K562 (cell line): ENCODE measurements around the gene SCN1B. TPM values are rescaled to one million over a fixed set of nuclear protein-coding genes. Genes with fewer than 3 reads are reported as not detected.

Source experiments
- ATAC-seq: fragments of 200-7000 bp; cut with Tn5 transposase; 3 replicates; pipeline ENCODE4 v1.9.1; 2020; ENCODE audit warnings: moderate library complexity
- BruUV-seq: library from RNA; stranded (reverse); fragments of 400-500 nt; replicated peaks from 2 replicates; lab custom pipeline; 2021; lab: Mats Ljungman, UMichigan
- CTCF ChIA-PET: fragments of 300-600 bp; formaldehyde crosslinking; extraction: SDS; loops from one replicate; lab custom pipeline; 2021; ENCODE audit warnings: low intra/inter-chr PET ratio; lab: Yijun Ruan, JAX
- POLR2A ChIA-PET: fragments of 300-600, 350-650 bp; sonication (Branson Sonifier 250); formaldehyde crosslinking; extraction: SDS; loops from one replicate; lab custom pipeline; 2021; ENCODE audit warnings: antibody characterized with exemption, inconsistent platforms; lab: Yijun Ruan, JAX
- DNase-seq, 4 experiments: peaks; one replicate each; pipeline versions ENCODE4 v3.0.0 to v3.0.0-alpha.2; 2011 to 2018; ENCODE audit warnings: low spot score in 3 of 4, mixed read lengths in 3 of 4; ENCODE audit errors: extremely low read depth in 1 of 4
- FAIRE-seq: peaks from 2 replicates; lab custom pipeline; 2011; peaks lifted over from hg19 to GRCh38; lab: Jason Lieb, UNC
- H2AFZ ChIP-seq: 2 replicates; pipeline ENCODE4 v1.6.0; 2011; ENCODE audit warnings: low read depth, low read length, control low read depth, inconsistent platforms
- H3K27ac ChIP-seq: fragments of 200-600 bp; 3 replicates; pipeline ENCODE4 v1.8.0; 2011; ENCODE audit warnings: low read depth, mild to moderate bottlenecking, control low read depth, inconsistent platforms, low read length, moderate library complexity, mixed read lengths; ENCODE audit errors: extremely low read depth
- H3K27me3 ChIP-seq, 2 experiments: fragments of 300-600 bp in 1 of 2; 2 replicates in 1 of 2; 3 replicates in 1 of 2; pipeline versions ENCODE4 v1.6.0 to v1.8.0; 2011; ENCODE audit warnings: inconsistent platforms in 2 of 2, low read length in 2 of 2, mild to moderate bottlenecking in 1 of 2, mixed read lengths in 1 of 2, moderate library complexity in 1 of 2; ENCODE audit not compliant: control insufficient read depth in 2 of 2, insufficient read depth in 2 of 2
- H3K36me3 ChIP-seq: fragments of 300-600 bp; 3 replicates; pipeline ENCODE4 v1.8.0; 2011; ENCODE audit warnings: mild to moderate bottlenecking, low read length, inconsistent platforms; ENCODE audit not compliant: control insufficient read depth, insufficient read depth
- H3K4me1 ChIP-seq, 2 experiments: fragments of 200-600 bp in 1 of 2; replicated peaks in 1 of 2; 2 replicates in 1 of 2; 3 replicates in 1 of 2; pipeline versions ENCODE4 v1.5.1 to v1.8.0; 2011; ENCODE audit warnings: inconsistent platforms in 2 of 2, low read length in 2 of 2, mild to moderate bottlenecking in 1 of 2, mixed read lengths in 1 of 2, moderate library complexity in 1 of 2; ENCODE audit not compliant: control insufficient read depth in 2 of 2, insufficient read depth in 2 of 2
- H3K4me2 ChIP-seq: 2 replicates; pipeline ENCODE4 v1.6.1; 2011; ENCODE audit warnings: low read length, control low read depth, inconsistent platforms, mixed read lengths; ENCODE audit not compliant: insufficient read depth
- H3K4me3 ChIP-seq: fragments of 200-600 bp; sonication (generic), shearing (Covaris generic); 2 replicates; pipeline ENCODE4 v1.5.1; 2016; ENCODE audit warnings: control low read depth, inconsistent platforms
- H3K79me2 ChIP-seq: fragments of 200-600 bp; 3 replicates; pipeline ENCODE4 v1.8.0; 2011; ENCODE audit warnings: low read length, inconsistent platforms; ENCODE audit not compliant: control insufficient read depth, insufficient read depth
- H3K9ac ChIP-seq, 2 experiments: 2 replicates each; pipeline versions ENCODE4 v1.6.0 to v1.6.1; 2011; ENCODE audit warnings: low read depth in 2 of 2, low read length in 2 of 2, control low read depth in 1 of 2, inconsistent platforms in 1 of 2, mild to moderate bottlenecking in 1 of 2, mixed read lengths in 1 of 2; ENCODE audit not compliant: insufficient read depth in 1 of 2
- H3K9me1 ChIP-seq: one replicate; pipeline ENCODE4 v1.6.0; 2011; ENCODE audit warnings: inconsistent platforms, mild to moderate bottlenecking, low read length, moderate library complexity; ENCODE audit not compliant: control insufficient read depth, insufficient read depth
- H3K9me3 ChIP-seq: replicated peaks from 2 replicates; pipeline ENCODE4 v1.5.1; 2011; ENCODE audit warnings: low read depth, low read length, inconsistent platforms; ENCODE audit not compliant: control insufficient read depth, insufficient read depth
- H4K20me1 ChIP-seq: replicated peaks from 2 replicates; pipeline ENCODE4 v1.6.1; 2011; ENCODE audit warnings: low read length, inconsistent platforms, mixed read lengths; ENCODE audit not compliant: control insufficient read depth, insufficient read depth
- BDP1 ChIP-seq: IDR thresholded peaks from 3 replicates; pipeline ENCODE4 v1.6.1; 2011; ENCODE audit not compliant: insufficient read length, insufficient read depth
- CEBPB ChIP-seq: fragments of 450-650 bp; IDR thresholded peaks from 2 replicates; pipeline ENCODE4 v1.6.1; 2016; ENCODE audit warnings: missing genetic modification characterization, missing compliant biosample characterization
- FOS ChIP-seq: IDR thresholded peaks from 3 replicates; pipeline ENCODE4 v1.6.1; 2011; ENCODE audit not compliant: insufficient read length; ENCODE audit errors: extremely low read depth
- FOXA1 ChIP-seq: fragments of 450-650 bp; IDR thresholded peaks from 2 replicates; pipeline ENCODE4 v1.6.1; 2016; ENCODE audit warnings: mild to moderate bottlenecking, borderline replicate concordance
- FOXJ3 ChIP-seq: sonication (generic); formaldehyde crosslinking; IDR thresholded peaks from 2 replicates; pipeline ENCODE4 v1.4.0; 2020; ENCODE audit warnings: mild to moderate bottlenecking, missing genetic modification reagents
- SLC30A9 ChIP-seq: fragments of 250-450 bp; sonication (Bioruptor Pico); IDR thresholded peaks from 2 replicates; pipeline ENCODE4 v1.8.0; 2022; ENCODE audit warnings: mild to moderate bottlenecking, moderate library complexity
- SMARCB1 ChIP-seq: IDR thresholded peaks from 2 replicates; pipeline ENCODE4 v1.6.1; 2011; ENCODE audit warnings: improper control_type of control experiment, low read depth; ENCODE audit not compliant: insufficient read length
- SMC3 ChIP-seq: conservative IDR thresholded peaks from 2 replicates; pipeline ENCODE4 v1.6.1; 2011; ENCODE audit warnings: low read depth, low read length, improper control_type of control experiment; ENCODE audit not compliant: insufficient read depth
- TBP ChIP-seq: optimal IDR thresholded peaks from 2 replicates; pipeline ENCODE3; 2011; ENCODE audit warnings: low read depth, low read length, improper control_type of control experiment
- TRIM28 ChIP-seq: fragments of 450-650 bp; IDR thresholded peaks from 2 replicates; pipeline ENCODE4 v1.6.1; 2017
- ZC3H4 ChIP-seq: sonication (generic); formaldehyde crosslinking; IDR thresholded peaks from 2 replicates; pipeline ENCODE4 v1.9.0; 2021; ENCODE audit warnings: missing genetic modification reagents, borderline replicate concordance
- ZNF140 ChIP-seq: fragments of 250-450 bp; sonication (Bioruptor Pico); IDR thresholded peaks from 2 replicates; pipeline ENCODE4 v1.8.0; 2021; ENCODE audit warnings: moderate library complexity, mild to moderate bottlenecking, inconsistent platforms
- ZNF41 ChIP-seq: fragments of 250-450 bp; sonication (Bioruptor Pico); conservative IDR thresholded peaks from 2 replicates; pipeline ENCODE4 v1.4.0; 2020; ENCODE audit warnings: mild to moderate bottlenecking
- WGBS: fragments of 100-300 bp; shearing (Covaris generic); methylation state at CpG from one replicate; pipeline ENCODE4 v1.1.6; 2016; ENCODE audit warnings: low coverage, mixed read lengths; ENCODE audit not compliant: insufficient coverage; ENCODE audit errors: missing lambda C conversion rate; 5-methylcytosine and 5-hydroxymethylcytosine counted together
- in situ Hi-C: fragments of 300-500 bp; cut with MboI; formaldehyde crosslinking; loops from 4 replicates; pipeline ENCODE4 v1.15.0; 2018; ENCODE audit warnings: inconsistent platforms, mixed read lengths
- intact Hi-C: fragments of 100-400 bp; cut with micrococcal nuclease; formaldehyde crosslinking; loops from 2 replicates; pipeline ENCODE4 v1.14.2; 2022
- polyA plus RNA-seq, 8 experiments: library from polyadenylated mRNA; depleted of rRNA in 4 of 8; stranded (reverse) in 5 of 8; unstranded in 3 of 8; fragments of >200 nt; fragmentation: Nextera tagmentation in 2 of 8; fragmentation: Illumina TruSeq in 1 of 8; extraction: Ambion mirVana in 2 of 8; extraction: Trizol in 1 of 8; gene quantifications; 2 replicates each; pipeline versions ENCODE4 v1.2.1 to v1.2.3, GENCODE V29; 2011 to 2014; ENCODE audit warnings: inconsistent platforms in 1 of 8, missing spikeins in 1 of 8
- total RNA-seq, 7 experiments: library from RNA; depleted of rRNA in 6 of 7; stranded (reverse); fragments of >200 nt in 6 of 7; fragmentation: Illumina TruSeq in 2 of 7; extraction: Trizol in 2 of 7; gene quantifications; 2 replicates each; pipeline versions ENCODE4 v1.2.1 to v1.2.3, GENCODE V29; 2011 to 2021; ENCODE audit warnings: low replicate concordance in 1 of 7
- TF ChIP-seq, protein P1 (sequence below): sonication (generic); formaldehyde crosslinking; IDR thresholded peaks from 2 replicates; pipeline ENCODE4 v1.8.0; 2022; ENCODE audit warnings: mild to moderate bottlenecking, missing genetic modification reagents
- TF ChIP-seq, protein P2 (sequence below): sonication (generic); formaldehyde crosslinking; IDR thresholded peaks from 2 replicates; pipeline ENCODE4 v1.8.1; 2023; ENCODE audit warnings: mild to moderate bottlenecking, missing genetic modification reagents, moderate library complexity
- TF ChIP-seq, protein P3 (sequence below): fragments of 250-450 bp; sonication (Bioruptor Pico); IDR thresholded peaks from 2 replicates; pipeline ENCODE4 v1.4.0; 2020; ENCODE audit warnings: mild to moderate bottlenecking, moderate library complexity
- TF ChIP-seq, protein P4 (sequence below): fragments of 250-450 bp; sonication (Bioruptor Pico); IDR thresholded peaks from 2 replicates; pipeline ENCODE4 v1.8.0; 2021; ENCODE audit warnings: mild to moderate bottlenecking, moderate library complexity

Gene SCN1B
- total and polyA plus RNA-seq, 9 of the 15 experiments (the other 6 are each of a cell fraction or from before 2014, with no cell fraction given): 0.03 to 2.5 (median 0.91) TPM

DNA sequence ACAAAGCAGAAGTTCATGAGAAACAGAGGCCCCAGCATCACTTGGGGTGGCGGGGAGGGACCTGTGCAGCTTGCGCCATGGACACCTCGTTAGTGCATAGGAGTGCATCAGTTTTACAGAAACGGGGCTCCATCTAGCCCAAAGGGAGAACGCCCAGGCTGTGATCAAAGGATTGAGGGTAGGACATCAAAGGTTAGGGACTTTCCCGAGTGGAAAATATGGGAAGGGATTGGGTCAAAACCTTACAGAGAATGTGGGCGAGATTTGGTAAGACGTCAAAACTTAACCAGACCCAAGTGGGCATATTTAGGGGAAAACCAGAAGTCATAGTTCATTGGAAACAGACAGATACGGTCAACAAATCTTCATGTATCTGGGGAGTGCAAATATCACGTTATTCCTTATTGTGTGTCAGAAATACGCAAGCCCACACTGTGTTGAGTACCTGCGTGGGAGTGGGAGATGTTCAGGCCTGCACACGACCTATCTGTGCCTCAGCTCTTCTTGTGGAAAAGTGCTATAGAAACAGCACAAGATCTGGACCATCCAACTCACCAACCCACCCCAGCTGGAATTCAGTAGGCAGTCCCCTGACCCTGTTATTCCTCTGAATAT, 39.6 kb upstream of the SCN1B start:
- Histone ChIP-seq H3K9me1 (no peaks in the 10 kb centered on the region), H3K9ac (no peak overlapping the region), H3K4me3 (no peak overlapping the region), H4K20me1 (no peaks in the 10 kb centered on the region), H3K27ac (no peak overlapping the region), H3K9me3 (0 out of 2 replicates have a peak, but pooled peaks cover 2% of the 10 kb centered on the region), H3K27me3 (peaks cover 0 to 14% of the 10 kb centered on the region in 2 experiments; a peak in 1 of 5 replicates), H3K4me1 (no peaks in the 10 kb centered on the region; a peak in 1 of 5 replicates), H3K79me2 (no peaks in the 10 kb centered on the region), H3K4me2 (no peak overlapping the region), H2AFZ (no peak overlapping the region), H3K36me3 (no peaks in the 10 kb centered on the region)
- no peak for ATAC-seq
- POLR2A ChIA-PET: interaction anchor here (1.0 to 2.3 kb wide), 2 partner anchors 9 to 20 kb away, joined by 3 to 9 read pairs; partner anchors contain the start of gene GRAMD1A
- no peak for DNase-seq
- peak; percentile 42 for FAIRE-seq
- TF ChIP-seq, protein P1, sequence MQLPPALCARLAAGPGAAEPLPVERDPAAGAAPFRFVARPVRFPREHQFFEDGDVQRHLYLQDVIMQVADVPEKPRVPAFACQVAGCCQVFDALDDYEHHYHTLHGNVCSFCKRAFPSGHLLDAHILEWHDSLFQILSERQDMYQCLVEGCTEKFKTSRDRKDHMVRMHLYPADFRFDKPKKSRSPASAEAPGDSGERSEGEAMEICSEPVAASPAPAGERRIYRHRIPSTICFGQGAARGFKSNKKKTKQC (CRISPR knock-in tag): no peak
- TF ChIP-seq TRIM28: no peak
- TF ChIP-seq SMARCB1: no peak
- TF ChIP-seq CEBPB (tag): no peak
- no peak for TF ChIP-seq ZNF140 (CRISPR knock-in tag)
- no peak for TF ChIP-seq FOS
- no peak for TF ChIP-seq SLC30A9 (CRISPR knock-in tag)
- TF ChIP-seq FOXJ3 (CRISPR knock-in tag): no peak
- TF ChIP-seq SMC3: no peak
- TF ChIP-seq, protein P2, sequence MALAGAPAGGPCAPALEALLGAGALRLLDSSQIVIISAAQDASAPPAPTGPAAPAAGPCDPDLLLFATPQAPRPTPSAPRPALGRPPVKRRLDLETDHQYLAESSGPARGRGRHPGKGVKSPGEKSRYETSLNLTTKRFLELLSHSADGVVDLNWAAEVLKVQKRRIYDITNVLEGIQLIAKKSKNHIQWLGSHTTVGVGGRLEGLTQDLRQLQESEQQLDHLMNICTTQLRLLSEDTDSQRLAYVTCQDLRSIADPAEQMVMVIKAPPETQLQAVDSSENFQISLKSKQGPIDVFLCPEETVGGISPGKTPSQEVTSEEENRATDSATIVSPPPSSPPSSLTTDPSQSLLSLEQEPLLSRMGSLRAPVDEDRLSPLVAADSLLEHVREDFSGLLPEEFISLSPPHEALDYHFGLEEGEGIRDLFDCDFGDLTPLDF: no peak
- TF ChIP-seq, protein P3, sequence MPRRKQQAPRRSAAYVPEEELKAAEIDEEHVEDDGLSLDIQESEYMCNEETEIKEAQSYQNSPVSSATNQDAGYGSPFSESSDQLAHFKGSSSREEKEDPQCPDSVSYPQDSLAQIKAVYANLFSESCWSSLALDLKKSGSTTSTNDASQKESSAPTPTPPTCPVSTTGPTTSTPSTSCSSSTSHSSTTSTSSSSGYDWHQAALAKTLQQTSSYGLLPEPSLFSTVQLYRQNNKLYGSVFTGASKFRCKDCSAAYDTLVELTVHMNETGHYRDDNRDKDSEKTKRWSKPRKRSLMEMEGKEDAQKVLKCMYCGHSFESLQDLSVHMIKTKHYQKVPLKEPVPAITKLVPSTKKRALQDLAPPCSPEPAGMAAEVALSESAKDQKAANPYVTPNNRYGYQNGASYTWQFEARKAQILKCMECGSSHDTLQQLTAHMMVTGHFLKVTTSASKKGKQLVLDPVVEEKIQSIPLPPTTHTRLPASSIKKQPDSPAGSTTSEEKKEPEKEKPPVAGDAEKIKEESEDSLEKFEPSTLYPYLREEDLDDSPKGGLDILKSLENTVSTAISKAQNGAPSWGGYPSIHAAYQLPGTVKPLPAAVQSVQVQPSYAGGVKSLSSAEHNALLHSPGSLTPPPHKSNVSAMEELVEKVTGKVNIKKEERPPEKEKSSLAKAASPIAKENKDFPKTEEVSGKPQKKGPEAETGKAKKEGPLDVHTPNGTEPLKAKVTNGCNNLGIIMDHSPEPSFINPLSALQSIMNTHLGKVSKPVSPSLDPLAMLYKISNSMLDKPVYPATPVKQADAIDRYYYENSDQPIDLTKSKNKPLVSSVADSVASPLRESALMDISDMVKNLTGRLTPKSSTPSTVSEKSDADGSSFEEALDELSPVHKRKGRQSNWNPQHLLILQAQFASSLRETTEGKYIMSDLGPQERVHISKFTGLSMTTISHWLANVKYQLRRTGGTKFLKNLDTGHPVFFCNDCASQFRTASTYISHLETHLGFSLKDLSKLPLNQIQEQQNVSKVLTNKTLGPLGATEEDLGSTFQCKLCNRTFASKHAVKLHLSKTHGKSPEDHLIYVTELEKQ: no peak
- TF ChIP-seq FOXA1: no peak
- no peak for TF ChIP-seq BDP1
- TF ChIP-seq ZC3H4 (CRISPR knock-in tag): no peak
- TF ChIP-seq TBP: no peak
- TF ChIP-seq ZNF41 (CRISPR knock-in tag): no peak
- TF ChIP-seq, protein P4, sequence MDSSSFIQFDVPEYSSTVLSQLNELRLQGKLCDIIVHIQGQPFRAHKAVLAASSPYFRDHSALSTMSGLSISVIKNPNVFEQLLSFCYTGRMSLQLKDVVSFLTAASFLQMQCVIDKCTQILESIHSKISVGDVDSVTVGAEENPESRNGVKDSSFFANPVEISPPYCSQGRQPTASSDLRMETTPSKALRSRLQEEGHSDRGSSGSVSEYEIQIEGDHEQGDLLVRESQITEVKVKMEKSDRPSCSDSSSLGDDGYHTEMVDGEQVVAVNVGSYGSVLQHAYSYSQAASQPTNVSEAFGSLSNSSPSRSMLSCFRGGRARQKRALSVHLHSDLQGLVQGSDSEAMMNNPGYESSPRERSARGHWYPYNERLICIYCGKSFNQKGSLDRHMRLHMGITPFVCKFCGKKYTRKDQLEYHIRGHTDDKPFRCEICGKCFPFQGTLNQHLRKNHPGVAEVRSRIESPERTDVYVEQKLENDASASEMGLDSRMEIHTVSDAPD (CRISPR knock-in tag): no peak
- in situ Hi-C loops: no loop called here
- no TSS peak for BruUV-seq
- CTCF ChIA-PET: no interaction called here
- 6% methylated on average over 13 of the region's 13 CpGs for WGBS
- intact Hi-C loops: no loop called here
